Retinal pigment epithelial cell (primary cell): ENCODE measurements around the gene PANK1.
"Not testable (repeated sequence)": the region's sequence is repeated elsewhere in the genome, so short reads cannot be mapped to it uniquely, and the experiment has no call there.

Experiments
- DNase-seq: peaks from one replicate; pipeline ENCODE4 v3.0.0-alpha.2; 2010; ENCODE audit warnings: low read depth
- H3K4me3 ChIP-seq: 2 replicates; pipeline ENCODE4 v1.5.1; 2011; ENCODE audit warnings: mild to moderate bottlenecking, low read length, control low read depth, moderate library complexity
- CTCF ChIP-seq: conservative IDR thresholded peaks from 2 replicates; pipeline ENCODE4 v1.5.1; 2011; ENCODE audit warnings: low read depth, low read length, control low read depth, inconsistent platforms

The PANK1 gene

GRCh38 chr10:89552213-89552612, 92.8 kb downstream of the PANK1 start:
- TF ChIP-seq CTCF, result no peak
- no peak for DNase-seq
- H3K4me3 ChIP-seq, result no peak overlapping the region

GRCh38 chr10:89550509-89550908, 94.5 kb downstream of the PANK1 start:
- TF ChIP-seq CTCF, result no peak

GRCh38 chr10:89549510-89549909, 95.5 kb downstream of the PANK1 start:
- DNase-seq, result no peak
- H3K4me3 ChIP-seq, result no peak overlapping the region
- TF ChIP-seq CTCF, result no peak

More at GRCh38 chr10:89550509-89550908, 94.5 kb downstream of the PANK1 start:
- DNase-seq, result no peak
- H3K4me3 ChIP-seq, result no peak overlapping the region

- TF ChIP-seq CTCF, result no peak
- no peak overlapping the region for H3K4me3 ChIP-seq
- DNase-seq, result no peak
These were observed 96.4 kb downstream of the PANK1 start for GRCh38 chr10:89548673-89549072.

- DNase-seq, result no peak
- H3K4me3 ChIP-seq, result no peak overlapping the region
- no peak for TF ChIP-seq CTCF
These were observed 97.1 kb downstream of the PANK1 start for GRCh38 chr10:89547853-89548513.

- not testable (repeated sequence) for H3K4me3 ChIP-seq
These were observed 98.4 kb downstream of the PANK1 start for GRCh38 chr10:89546651-89547050.

GRCh38 chr10:89543841-89544240, 101.2 kb downstream of the PANK1 start:
- H3K4me3 ChIP-seq, result no peak overlapping the region
- no peak for TF ChIP-seq CTCF
- no peak for DNase-seq

More at GRCh38 chr10:89546651-89547050, 98.4 kb downstream of the PANK1 start:
- DNase-seq, result not testable (repeated sequence)
